GM12864 (cell line): ENCODE measurements around the gene MAGI1.

Source experiments
- DNase-seq: peaks from one replicate; pipeline ENCODE4 v3.0.0-alpha.2; 2011; ENCODE audit warnings: low read depth
- H3K4me3 ChIP-seq: 2 replicates; pipeline ENCODE4 v1.5.1; 2011; ENCODE audit warnings: mild to moderate bottlenecking, low read depth, low read length, control low read depth
- TF ChIP-seq, protein P1 (sequence below): IDR thresholded peaks from 2 replicates; pipeline ENCODE4 v1.5.1; 2011; ENCODE audit warnings: low read depth, mild to moderate bottlenecking, moderate library complexity, low read length, control low read depth, inconsistent platforms; ENCODE audit errors: missing control alignments

The MAGI1 gene

DNA sequence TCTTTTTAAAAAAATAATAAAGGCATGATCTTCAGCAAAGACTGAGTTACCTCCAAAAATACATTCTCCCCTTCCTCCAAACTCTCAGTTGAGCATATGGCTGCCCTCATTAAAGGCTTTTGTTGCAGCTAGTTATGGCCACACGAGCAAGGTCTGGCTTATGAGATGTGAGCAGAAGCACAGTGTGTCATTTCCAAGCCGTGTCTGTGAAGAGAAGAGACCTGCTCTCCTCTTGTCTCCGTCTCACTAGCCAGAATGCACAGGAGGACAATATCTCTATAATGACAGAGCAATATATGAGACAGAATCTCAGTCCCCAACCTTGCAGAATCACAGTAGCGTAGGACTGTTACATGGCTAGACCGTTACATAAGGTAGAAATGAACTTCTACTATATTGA lies 152.3 kb downstream of the MAGI1 start:
- no peak for DNase-seq
- no peak overlapping the region for H3K4me3 ChIP-seq
- TF ChIP-seq, protein P1, sequence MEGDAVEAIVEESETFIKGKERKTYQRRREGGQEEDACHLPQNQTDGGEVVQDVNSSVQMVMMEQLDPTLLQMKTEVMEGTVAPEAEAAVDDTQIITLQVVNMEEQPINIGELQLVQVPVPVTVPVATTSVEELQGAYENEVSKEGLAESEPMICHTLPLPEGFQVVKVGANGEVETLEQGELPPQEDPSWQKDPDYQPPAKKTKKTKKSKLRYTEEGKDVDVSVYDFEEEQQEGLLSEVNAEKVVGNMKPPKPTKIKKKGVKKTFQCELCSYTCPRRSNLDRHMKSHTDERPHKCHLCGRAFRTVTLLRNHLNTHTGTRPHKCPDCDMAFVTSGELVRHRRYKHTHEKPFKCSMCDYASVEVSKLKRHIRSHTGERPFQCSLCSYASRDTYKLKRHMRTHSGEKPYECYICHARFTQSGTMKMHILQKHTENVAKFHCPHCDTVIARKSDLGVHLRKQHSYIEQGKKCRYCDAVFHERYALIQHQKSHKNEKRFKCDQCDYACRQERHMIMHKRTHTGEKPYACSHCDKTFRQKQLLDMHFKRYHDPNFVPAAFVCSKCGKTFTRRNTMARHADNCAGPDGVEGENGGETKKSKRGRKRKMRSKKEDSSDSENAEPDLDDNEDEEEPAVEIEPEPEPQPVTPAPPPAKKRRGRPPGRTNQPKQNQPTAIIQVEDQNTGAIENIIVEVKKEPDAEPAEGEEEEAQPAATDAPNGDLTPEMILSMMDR: no peak

DNA sequence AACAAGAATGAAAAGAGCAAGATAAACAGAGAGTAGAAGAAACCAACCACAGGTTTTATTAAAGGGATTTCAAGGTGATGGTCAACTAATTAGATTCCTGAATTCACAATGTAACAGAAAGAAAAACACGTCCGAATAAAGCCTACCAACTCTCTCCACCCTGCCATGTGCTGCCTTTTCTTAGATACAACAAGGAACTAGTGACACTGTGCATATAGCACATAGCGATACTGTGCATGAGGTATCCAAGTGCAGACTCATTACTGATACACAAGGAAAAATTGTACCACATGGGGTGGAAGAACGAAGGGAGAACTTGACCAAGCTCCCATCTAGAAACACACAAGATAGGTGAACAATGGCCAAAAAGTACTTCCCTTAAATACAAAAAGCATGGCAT lies 154.6 kb downstream of the MAGI1 start:
- DNase-seq: no peak
- H3K4me3 ChIP-seq: no peak overlapping the region
- TF ChIP-seq, protein P1: no peak

DNA sequence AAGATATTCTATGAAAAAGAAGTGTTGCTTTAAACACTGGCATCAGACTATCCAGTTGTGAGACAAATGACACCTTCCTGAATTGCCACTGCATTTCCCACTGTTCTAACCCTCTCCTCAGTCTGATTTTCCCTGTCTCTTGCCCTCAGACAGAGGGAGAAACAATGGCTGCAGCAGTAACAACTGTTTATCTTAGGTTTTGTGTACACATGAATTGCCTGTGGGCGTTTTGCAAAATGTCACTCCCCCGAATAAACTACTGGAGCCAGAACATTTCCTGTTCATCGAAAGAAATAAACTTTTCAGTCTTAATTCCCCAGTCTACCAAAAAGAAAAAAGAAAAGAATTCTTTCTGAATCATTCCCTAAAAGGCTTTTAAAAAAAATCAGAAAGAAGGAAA lies 155.1 kb downstream of the MAGI1 start:
- no peak overlapping the region for H3K4me3 ChIP-seq
- TF ChIP-seq, protein P1: no peak

GRCh38 chr3:65880350-65880749 lies 158.4 kb downstream of the MAGI1 start:
- H3K4me3 ChIP-seq: no peak overlapping the region
- TF ChIP-seq, protein P1: no peak
- DNase-seq: no peak

More for the DNA sequence above, 155.1 kb downstream of the MAGI1 start:
- no peak for DNase-seq

DNA sequence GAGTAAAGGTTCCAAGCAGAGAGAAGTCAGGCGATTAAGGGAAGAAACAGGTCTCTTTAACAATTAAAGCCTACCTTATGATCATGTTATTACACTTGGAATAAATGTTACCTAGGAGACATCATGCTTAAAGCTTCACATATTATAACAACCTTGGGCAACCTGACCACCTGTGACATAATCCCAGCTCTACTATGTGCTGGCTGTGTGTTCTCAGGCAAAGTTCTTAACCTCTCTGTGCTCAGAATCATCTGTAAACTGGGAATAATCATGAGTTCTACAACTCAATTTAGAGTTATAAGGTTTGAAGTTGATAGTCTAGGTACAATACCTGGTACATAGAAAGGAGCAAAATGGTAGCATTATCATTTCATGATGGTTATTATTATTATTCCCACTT lies 159.3 kb downstream of the MAGI1 start:
- TF ChIP-seq, protein P1: no peak
- H3K4me3 ChIP-seq: no peak overlapping the region
- DNase-seq: no peak

- no peak for DNase-seq
Measured at GRCh38 chr3:65878831-65879230, 159.9 kb downstream of the MAGI1 start.

GRCh38 chr3:65877160-65877559 lies 161.6 kb downstream of the MAGI1 start:
- no peak overlapping the region for H3K4me3 ChIP-seq
- DNase-seq: no peak
- TF ChIP-seq, protein P1: no peak

More at GRCh38 chr3:65878831-65879230, 159.9 kb downstream of the MAGI1 start:
- TF ChIP-seq, protein P1: no peak
- H3K4me3 ChIP-seq: no peak overlapping the region
